GM10248 (cell line): Measurements from ENCODE around the gene SDK1.
"Not testable (repeated sequence)": the region's sequence is repeated elsewhere in the genome, so short reads cannot be mapped to it uniquely, and the experiment has no call there.

ENCODE experiments used
- CTCF ChIA-PET: fragments of 300-600 bp; sonication (Branson Sonifier 250); formaldehyde crosslinking; extraction: SDS; loops from one replicate; lab custom pipeline; 2021; ENCODE audit warnings: antibody characterized with exemption; lab: Yijun Ruan, JAX
- POLR2A ChIA-PET: fragments of 350-650 bp; sonication (Branson Sonifier 250); formaldehyde crosslinking; extraction: SDS; loops from one replicate; lab custom pipeline; 2020; ENCODE audit warnings: antibody characterized with exemption; lab: Yijun Ruan, JAX
- DNase-seq: peaks from one replicate; pipeline ENCODE4 v3.0.0; 2012; ENCODE audit errors: extremely low spot score
- CTCF ChIP-seq: IDR thresholded peaks from 2 replicates; pipeline ENCODE4 v1.5.1; 2012; ENCODE audit warnings: mild to moderate bottlenecking, low read depth; ENCODE audit errors: extremely low read depth, missing control alignments, control extremely low read depth

Gene SDK1

GRCh38 chr7:4299431-4299830 lies 998.4 kb downstream of the SDK1 start:
- ChIA-PET CTCF (no interaction called here), POLR2A (no interaction called here)
- TF ChIP-seq CTCF = no peak
- no peak for DNase-seq

- POLR2A ChIA-PET = no interaction called here
- no peak for DNase-seq
- TF ChIP-seq CTCF = no peak
- CTCF ChIA-PET = no interaction called here
Observed at GRCh38 chr7:4302203-4302905, 1001.3 kb downstream of the SDK1 start.

- no peak for DNase-seq
- POLR2A ChIA-PET = no interaction called here
- TF ChIP-seq CTCF = no peak
- CTCF ChIA-PET = no interaction called here
Observed at GRCh38 chr7:4307316-4308204, 1006.5 kb downstream of the SDK1 start.

- POLR2A ChIA-PET = no interaction called here
- CTCF ChIA-PET = no interaction called here
- DNase-seq = no peak
- TF ChIP-seq CTCF = no peak
Observed at GRCh38 chr7:4308205-4308590, 1007.1 kb downstream of the SDK1 start.

- DNase-seq, CTCF ChIA-PET, POLR2A ChIA-PET: not testable (repeated sequence)
Observed at GRCh38 chr7:4313911-4314310, 1012.9 kb downstream of the SDK1 start.

GRCh38 chr7:4314316-4314715 lies 1013.3 kb downstream of the SDK1 start:
- POLR2A ChIA-PET, CTCF ChIA-PET, DNase-seq: not testable (repeated sequence)
